PC-3 (cell line): ENCODE data around the gene FOXRED2. TPM values are rescaled to one million over a fixed set of nuclear protein-coding genes. Genes with fewer than 3 reads are reported as not detected.

Experiments used
- ATAC-seq: fragments of 200-7000 bp; cut with Tn5 transposase; 2 replicates; pipeline ENCODE4 v1.9.1; 2020; ENCODE audit warnings: mild to moderate bottlenecking, moderate library complexity
- BruUV-seq: library from RNA; stranded (reverse); fragments of 400-500 nt; replicated peaks from 2 replicates; lab custom pipeline; 2021; lab: Mats Ljungman, UMichigan
- CTCF ChIA-PET: fragments of 300-600 bp; sonication (Branson Sonifier 250); formaldehyde crosslinking; loops from one replicate; lab custom pipeline; 2022; ENCODE audit warnings: antibody characterized with exemption; lab: Charles Lee
- POLR2A ChIA-PET: fragments of 300-600 bp; sonication (Branson Sonifier 250); formaldehyde crosslinking; loops from one replicate; lab custom pipeline; 2022; ENCODE audit warnings: antibody characterized with exemption; ENCODE audit not compliant: unreplicated experiment; lab: Charles Lee
- DNase-seq: peaks from one replicate; pipeline ENCODE4 v3.0.0-alpha.2; 2015
- H2AFZ ChIP-seq: fragments of 300-600 bp; sonication (generic); 2 replicates; pipeline ENCODE4 v1.6.0; 2016; ENCODE audit warnings: antibody characterized with exemption, low read length
- H3F3A ChIP-seq: fragments of 300-600 bp; sonication (generic); one replicate; pipeline ENCODE4 v1.6.0; 2017; ENCODE audit warnings: antibody characterized with exemption, low read length, control low read depth, mild to moderate bottlenecking; ENCODE audit not compliant: unreplicated experiment
- H3K27ac ChIP-seq: fragments of 300-600 bp; sonication (generic); 2 replicates; pipeline ENCODE4 v1.5.1; 2016; ENCODE audit warnings: mild to moderate bottlenecking, low read length
- H3K27me3 ChIP-seq: fragments of 300-600 bp; sonication (generic); 2 replicates; pipeline ENCODE4 v1.6.1; 2016; ENCODE audit warnings: low read length, mixed read lengths
- H3K36me3 ChIP-seq: fragments of 300-600 bp; sonication (generic); 2 replicates; pipeline ENCODE4 v1.6.1; 2016; ENCODE audit warnings: low read depth, mixed run types, low read length, mixed read lengths
- H3K4me1 ChIP-seq: fragments of 300-600 bp; sonication (generic); 2 replicates; pipeline ENCODE4 v1.5.1; 2016; ENCODE audit warnings: low read length; ENCODE audit not compliant: insufficient read depth
- H3K4me2 ChIP-seq: fragments of 300-600 bp; sonication (generic); 2 replicates; pipeline ENCODE4 v1.6.0; 2016; ENCODE audit warnings: low read length
- H3K4me3 ChIP-seq: fragments of 300-600 bp; sonication (generic); 2 replicates; pipeline ENCODE4 v1.5.1; 2016; ENCODE audit warnings: mild to moderate bottlenecking, low read length, mixed read lengths
- H3K79me2 ChIP-seq: fragments of 300-600 bp; sonication (generic); 2 replicates; pipeline ENCODE4 v1.6.1; 2017; ENCODE audit warnings: low read length, mixed read lengths
- H3K9ac ChIP-seq: fragments of 300-600 bp; sonication (generic); 2 replicates; pipeline ENCODE4 v1.6.0; 2016; ENCODE audit warnings: mild to moderate bottlenecking, low read length
- H3K9me2 ChIP-seq: fragments of 300-600 bp; sonication (generic); replicated peaks from 2 replicates; pipeline ENCODE4 v1.6.1; 2016; ENCODE audit warnings: mixed run types, low read length, mixed read lengths
- H3K9me3 ChIP-seq: fragments of 300-600 bp; sonication (generic); 2 replicates; pipeline ENCODE4 v1.6.1; 2016; ENCODE audit warnings: low read length, mixed read lengths
- H4K20me1 ChIP-seq: fragments of 300-600 bp; sonication (generic); 2 replicates; pipeline ENCODE4 v1.6.1; 2016; ENCODE audit warnings: low read length, mixed read lengths
- CTCF ChIP-seq: fragments of 300-600 bp; sonication (generic); conservative IDR thresholded peaks from 2 replicates; pipeline ENCODE4 v1.5.1; 2017; ENCODE audit warnings: antibody characterized with exemption, low read depth, mild to moderate bottlenecking, low read length
- EZH2 ChIP-seq: fragments of 300-600 bp; sonication (generic); IDR thresholded peaks from one replicate; pipeline ENCODE4 v1.6.1; 2017; ENCODE audit warnings: antibody characterized with exemption, mild to moderate bottlenecking, low read length; ENCODE audit not compliant: unreplicated experiment
- EZH2phosphoT487 ChIP-seq: fragments of 300-600 bp; sonication (generic); IDR thresholded peaks from 2 replicates; pipeline ENCODE4 v1.6.1; 2018; ENCODE audit warnings: mild to moderate bottlenecking, antibody characterized with exemption, low read length, borderline replicate concordance
- intact Hi-C: fragments of 100-400 bp; cut with micrococcal nuclease; formaldehyde crosslinking; loops from 2 replicates; pipeline ENCODE4 v1.9.0; 2023
- total RNA-seq: library from RNA; depleted of rRNA; stranded (reverse); fragments of >200 nt; gene quantifications from 2 replicates; pipeline ENCODE4 v1.2.3, GENCODE V29; 2014; rRNA removed

The FOXRED2 gene
- total RNA-seq, 1 experiment from 2014 or later, result 5.5 TPM

DNA sequence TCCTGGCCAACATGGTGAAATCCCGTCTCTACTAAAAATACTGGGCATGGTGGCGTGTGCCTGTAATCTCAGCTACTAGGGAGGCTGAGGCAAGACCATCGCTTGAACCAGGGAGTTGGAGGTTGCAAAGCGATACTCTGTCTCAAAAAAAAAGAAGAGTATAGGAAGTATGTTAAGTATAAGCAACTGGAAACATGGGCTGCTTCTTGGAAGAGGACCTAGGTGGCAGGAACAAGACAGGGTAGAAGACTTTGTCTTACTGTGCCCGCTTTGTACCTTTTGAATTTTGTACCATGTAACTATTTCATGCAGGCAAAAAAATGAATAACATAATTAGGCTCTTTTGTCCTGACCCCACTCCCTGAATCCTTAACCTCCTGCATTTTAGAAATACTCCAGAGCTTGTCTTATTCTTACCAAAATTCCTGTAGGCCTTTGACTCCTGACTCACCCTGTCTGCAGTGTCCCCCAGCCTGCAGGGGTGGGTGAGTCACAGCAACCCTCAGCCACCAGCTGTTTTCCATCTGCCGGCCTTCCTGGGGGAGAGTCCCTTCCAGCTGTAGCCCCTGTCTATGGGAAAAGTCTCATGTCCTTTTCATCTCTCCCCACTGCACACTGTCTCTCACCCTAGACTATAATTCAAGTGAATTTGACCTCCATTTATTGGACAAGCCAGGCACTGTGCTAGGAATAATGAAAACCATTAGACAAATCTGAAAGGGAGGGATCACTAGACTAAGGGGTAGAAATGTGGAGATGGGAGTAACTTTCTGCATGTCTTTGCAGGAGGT is 67.2 kb downstream of the FOXRED2 start:
- ATAC-seq (peak; percentile 93), DNase-seq (peak; percentile 65)
- intact Hi-C loops, result no loop called here
- Histone ChIP-seq H3K27me3 (no peaks in the 10 kb centered on the region), H4K20me1 (no peaks in the 10 kb centered on the region), H3F3A (no peaks in the 10 kb centered on the region), H3K79me2 (no peaks in the 10 kb centered on the region), H3K4me1 (peaks cover 11% of the 10 kb centered on the region), H2AFZ (no peak overlapping the region), H3K4me2 (peak overlapping the region; percentile 29; the same call in 1 of the 2 replicates), H3K4me3 (no peak overlapping the region), H3K9me2 (no peaks in the 10 kb centered on the region), H3K27ac (no peak overlapping the region), H3K9ac (no peak overlapping the region), H3K36me3 (no peaks in the 10 kb centered on the region), H3K9me3 (no peaks in the 10 kb centered on the region)
- CTCF ChIA-PET, result no interaction called here
- TF ChIP-seq EZH2 (no peak), CTCF (no peak), EZH2phosphoT487 (no peak)
- POLR2A ChIA-PET, result no interaction called here
- no TSS peak for BruUV-seq

Other genes with a start within 250 kb of the FOXRED2 start
- gene MYH9, start 119.1 kb downstream of the FOXRED2 start, total RNA-seq, result 357 and 546 TPM in 2 replicates
- gene TXN2, start 25.4 kb downstream of the FOXRED2 start, total RNA-seq, result 49.6 and 52.5 TPM in 2 replicates
- gene EIF3D, start 22.1 kb upstream of the FOXRED2 start, total RNA-seq, result 210 and 247 TPM in 2 replicates
- gene CACNG2, start 196.7 kb upstream of the FOXRED2 start, total RNA-seq, result not detected in 2 replicates